Stimulated activated CD8-positive, alpha-beta memory T cell treated with anti-CD3 and anti-CD28 coated beads, Interleukin-4, amount 100 ng/mL, for 48 hours (primary cell): Measurements from ENCODE around the gene PGAM5.
A peak's percentile ranks its signal among the peaks of the same experiment; 100 is the strongest.
"Not testable (repeated sequence)": the region's sequence is repeated elsewhere in the genome, so short reads cannot be mapped to it uniquely, and the experiment has no call there.

Experiments used
- DNase-seq: peaks from one replicate; pipeline ENCODE4 v3.0.0-alpha.2; 2020

Gene PGAM5

DNA sequence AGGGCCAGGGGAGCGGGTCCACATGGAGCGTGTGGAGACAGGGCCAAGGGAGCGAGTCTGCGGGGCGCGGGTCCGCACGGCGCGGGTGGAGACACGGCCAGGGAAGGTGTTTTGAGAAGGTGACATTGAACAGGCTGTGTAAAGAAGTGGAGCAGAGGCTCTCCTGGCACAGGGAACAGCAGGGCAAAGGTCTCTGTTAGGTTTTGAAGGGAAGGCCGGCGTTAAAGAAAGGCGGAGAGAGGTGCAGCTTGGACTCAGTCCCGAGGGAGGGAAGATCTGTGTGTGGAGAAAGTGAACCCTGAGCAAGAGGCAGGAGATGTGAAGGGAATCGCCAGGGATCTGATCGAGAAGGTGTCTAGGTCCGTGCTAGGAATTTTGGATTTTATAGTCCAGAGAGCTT is 21.4 kb upstream of the PGAM5 start:
- no peak for DNase-seq

DNA sequence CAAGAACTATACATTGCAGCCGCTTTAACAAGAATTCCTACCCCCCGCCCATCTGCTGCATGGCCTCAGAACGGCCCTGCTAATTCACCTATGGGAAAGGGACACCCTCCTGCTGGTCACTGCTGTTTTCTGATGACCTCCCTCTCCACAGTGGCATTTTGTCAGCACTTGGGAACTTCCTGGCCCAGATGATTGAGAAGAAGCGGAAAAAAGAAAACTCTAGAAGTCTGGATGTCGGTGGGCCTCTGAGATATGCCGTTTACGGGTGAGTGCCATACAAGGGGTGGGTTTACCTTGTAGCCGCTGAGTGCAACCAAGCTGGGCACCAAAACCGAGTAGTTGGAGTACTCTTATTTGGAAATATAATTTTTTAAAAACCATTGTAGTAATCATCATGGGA is 20.5 kb upstream of the PGAM5 start:
- no peak for DNase-seq

DNA sequence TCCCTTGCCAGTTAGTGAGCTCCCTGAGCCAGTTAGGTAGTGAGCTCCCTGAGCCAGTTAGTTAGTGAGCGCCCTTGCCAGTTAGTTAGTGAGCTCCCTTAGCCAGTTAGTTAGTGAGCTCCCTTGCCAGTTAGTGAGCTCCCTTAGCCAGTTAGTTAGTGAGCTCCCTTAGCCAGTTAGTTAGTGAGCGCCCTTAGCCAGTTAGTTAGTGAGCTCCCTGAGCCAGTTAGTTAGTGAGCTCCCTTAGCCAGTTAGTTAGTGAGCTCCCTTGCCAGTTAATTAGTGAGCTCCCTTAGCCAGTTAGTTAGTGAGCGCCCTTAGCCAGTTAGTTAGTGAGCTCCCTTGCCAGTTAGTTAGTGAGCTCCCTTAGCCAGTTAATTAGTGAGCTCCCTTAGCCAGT is 18.6 kb upstream of the PGAM5 start:
- DNase-seq, result not testable (repeated sequence)

DNA sequence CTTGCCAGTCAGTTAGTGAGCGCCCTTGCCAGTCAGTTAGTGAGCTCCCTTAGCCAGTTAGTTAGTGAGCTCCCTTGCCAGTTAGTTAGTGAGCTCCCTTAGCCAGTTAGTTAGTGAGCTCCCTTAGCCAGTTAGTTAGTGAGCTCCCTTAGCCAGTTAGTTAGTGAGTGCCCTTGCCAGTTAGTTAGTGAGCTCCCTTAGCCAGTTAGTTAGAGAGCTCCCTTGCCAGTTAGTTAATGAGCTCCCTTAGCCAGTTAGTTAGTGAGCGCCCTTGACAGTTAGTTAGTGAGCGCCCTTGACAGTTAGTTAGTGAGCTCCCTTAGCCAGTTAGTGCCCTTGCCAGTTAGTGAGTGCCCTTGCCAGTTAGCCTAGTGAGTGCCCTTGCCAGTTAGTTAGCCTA is 15.8 kb upstream of the PGAM5 start:
- not testable (repeated sequence) for DNase-seq

DNA sequence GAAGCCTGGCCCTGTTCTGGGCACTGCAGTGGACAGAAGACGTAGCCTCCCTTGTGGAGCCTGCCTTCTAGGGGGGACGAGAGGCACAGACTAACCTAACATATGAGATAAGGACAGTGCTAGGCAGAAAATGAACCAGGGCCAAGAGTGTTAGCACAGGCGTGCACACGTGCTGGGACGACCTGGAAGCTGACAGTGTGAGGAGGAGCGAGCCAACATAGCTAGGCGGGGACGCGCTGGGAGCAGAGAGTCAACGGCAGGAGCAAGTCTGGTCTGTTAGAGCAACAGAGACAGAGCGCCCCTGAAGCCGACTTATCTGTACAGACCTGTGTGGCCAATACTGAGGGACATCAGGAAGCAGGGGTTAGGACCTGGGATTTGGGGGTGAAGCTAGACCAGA is 15.2 kb upstream of the PGAM5 start:
- no peak for DNase-seq

DNA sequence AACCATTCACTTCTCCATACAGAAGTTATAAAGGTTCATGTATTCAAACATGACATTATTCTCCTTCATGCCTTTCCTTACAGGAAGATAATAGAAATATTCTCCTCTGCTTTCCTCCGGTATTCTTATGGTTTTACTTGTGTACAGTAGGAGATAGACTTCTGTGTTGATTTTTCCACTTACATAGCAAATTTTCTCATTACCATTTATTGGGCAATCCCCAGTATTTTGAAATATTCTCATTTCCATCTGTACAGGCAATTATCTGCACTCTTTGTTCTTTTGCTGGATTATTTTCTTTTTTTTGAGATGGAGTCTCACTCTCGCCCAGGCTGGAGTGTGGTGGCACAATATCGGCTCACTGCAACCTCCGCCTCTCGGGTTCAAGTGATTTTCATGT is 12.3 kb upstream of the PGAM5 start:
- DNase-seq, result no peak

DNA sequence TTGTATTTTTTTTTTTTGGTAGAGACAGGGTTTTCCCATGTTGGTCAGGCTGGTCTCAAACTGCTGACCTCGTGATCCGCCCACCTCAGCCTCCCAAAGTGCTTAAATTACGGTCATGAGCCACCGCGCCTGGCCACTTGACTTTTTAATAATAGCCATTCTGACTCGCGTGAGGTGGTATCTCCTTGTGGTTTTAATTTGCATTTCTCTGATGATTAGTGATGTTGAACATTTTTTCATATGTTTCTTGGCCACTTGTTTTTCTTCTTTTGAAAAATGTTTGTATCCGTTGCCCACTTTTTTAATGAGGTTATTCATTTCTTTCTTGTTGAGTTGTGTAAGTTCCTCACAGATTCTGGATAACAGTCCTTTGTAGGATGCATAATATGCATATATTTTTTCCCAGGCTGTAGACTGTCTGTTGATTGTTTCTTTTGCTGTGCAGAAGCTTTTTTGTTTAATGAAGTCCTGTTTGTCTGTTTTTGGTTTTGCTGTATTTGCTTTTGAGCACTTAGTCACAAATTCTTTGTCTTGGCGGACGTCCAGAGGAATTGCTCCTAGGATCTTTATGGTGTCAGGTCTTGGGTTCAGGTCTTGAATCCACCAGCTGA is 10.3 kb upstream of the PGAM5 start:
- no peak for DNase-seq

DNA sequence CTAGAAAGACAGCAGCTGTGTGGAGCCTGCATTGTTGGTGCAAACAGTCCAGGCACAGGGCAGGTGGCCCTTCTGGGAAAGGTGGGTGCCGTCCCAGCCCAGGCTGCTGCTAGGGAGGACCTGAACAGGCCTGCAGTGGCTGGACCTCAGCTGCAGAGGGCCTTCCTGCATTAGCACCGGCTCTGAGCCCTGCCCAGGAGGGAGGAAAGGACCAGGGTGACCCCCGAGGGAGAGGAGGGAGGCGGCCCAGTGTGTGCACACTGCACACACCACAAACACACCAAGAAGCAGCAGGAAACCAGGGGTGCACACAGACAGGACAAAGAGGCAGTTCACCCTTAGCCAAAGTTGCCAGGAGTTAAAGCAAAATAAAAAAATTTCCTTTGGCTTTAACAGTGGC is 8.0 kb upstream of the PGAM5 start:
- no peak for DNase-seq

DNA sequence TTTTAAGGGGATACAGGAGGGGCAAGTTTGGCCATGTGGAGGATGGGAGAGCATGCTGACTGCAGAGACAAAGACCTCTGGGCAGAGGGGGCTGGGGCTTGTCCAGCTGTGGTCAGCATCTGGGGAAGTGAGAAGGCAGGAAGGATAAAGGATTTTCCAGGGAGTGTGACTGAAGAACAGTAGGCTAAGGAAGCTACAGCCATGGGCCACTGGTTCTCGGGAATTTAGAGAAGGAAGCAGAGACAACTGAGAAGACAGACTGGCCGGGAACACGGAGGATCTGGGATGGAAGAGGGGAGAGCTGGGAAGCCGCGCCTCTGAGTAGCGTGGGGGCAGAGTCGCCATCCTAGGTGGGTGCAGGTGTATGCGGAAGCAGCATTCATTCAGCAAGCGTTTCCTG is 7.0 kb upstream of the PGAM5 start:
- no peak for DNase-seq

DNA sequence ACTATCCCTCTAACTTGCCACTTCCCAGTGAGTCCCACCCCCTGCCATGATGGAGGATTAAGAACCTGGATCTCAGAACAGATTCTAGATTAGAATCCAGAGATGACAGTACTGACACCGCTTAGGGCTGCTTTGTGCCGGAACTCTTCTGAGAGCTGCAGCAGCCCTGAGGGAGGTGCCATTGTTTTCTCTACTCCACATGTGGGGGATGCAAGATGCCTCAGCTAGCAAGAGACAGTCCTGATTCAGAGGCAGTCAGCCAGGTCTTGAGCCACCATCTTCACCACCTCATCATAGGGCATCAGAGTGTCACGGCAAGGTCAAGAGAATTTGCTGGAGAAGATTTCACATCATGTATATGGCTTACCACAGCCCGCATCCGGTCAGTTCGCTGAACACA is 3.4 kb upstream of the PGAM5 start:
- no peak for DNase-seq

DNA sequence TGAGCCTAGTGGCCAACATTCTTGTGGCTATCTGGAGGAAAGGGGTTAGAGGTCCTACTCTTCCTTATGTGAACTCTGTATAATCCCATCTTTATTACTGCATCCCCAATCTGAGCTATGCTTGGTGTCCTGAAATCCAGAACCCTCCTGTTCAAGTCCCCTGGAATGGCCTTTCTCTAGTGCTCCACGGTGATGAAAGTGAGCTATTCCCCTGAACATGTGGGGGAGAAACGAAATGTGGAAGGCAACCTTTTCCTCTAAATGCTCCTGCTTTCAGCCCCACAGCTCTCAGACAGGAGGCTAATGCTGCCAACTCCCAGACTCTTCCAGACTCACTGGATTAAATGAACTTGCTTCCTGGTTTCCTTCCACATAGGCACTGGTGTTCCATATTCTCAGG is 2.5 kb upstream of the PGAM5 start:
- no peak for DNase-seq

DNA sequence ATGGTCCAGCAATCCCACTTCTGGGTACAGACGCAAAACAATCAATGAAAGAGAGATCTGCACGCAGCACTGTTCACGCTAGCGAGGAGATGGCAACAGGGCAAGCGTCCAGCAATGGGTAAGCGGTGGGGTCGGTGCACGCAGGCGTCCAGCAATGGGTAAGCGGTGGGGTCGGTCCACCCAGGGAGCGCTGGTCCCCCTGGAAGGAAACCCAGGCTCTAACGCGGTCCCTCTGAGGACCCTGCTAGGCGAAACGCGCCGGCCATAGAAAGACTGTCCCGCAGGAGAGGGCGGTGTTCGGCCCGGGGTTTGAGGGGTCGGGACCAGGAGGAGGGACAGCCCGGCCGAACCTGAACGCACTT is 618 bp upstream of the PGAM5 start:
- peak; percentile 47 for DNase-seq

DNA sequence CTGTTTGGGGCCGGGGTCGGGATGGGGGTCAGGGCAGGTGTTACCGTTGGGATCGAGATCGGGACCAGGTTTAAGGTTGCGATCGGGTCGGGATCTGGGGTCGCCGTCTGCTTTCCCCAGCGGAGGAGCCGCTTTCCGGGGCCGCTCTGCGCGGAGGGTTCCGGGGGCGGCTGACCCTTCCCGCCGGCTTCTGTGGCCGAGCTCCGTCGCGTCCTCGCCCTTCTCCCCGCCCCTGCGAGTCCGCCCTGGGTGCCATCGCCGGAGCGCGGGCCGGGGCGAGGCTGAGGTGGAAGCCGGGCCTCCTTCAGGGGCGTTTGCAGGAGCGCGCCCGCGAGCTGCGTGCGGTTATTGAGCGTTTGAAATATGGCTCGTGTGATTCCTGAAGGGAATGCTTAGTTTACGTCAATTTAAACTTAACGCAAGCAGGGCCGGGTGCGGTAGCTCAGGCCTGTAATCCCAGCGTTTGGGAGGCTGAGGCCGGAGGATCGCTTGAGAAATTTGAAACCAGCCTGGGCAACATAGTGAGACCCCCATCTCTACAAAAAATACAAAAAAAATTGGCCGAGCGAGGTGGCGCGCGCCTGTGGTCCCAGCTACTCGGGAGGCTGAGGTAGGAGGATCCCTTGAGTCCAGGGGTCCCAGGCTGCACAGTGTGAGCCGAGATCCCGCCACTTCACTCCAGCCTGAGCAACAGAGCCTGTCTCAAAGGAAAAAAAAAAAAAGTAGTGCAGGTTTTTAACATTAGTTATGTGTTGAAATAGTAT is 620 bp downstream of the PGAM5 start:
- DNase-seq, result peak; percentile 56

DNA sequence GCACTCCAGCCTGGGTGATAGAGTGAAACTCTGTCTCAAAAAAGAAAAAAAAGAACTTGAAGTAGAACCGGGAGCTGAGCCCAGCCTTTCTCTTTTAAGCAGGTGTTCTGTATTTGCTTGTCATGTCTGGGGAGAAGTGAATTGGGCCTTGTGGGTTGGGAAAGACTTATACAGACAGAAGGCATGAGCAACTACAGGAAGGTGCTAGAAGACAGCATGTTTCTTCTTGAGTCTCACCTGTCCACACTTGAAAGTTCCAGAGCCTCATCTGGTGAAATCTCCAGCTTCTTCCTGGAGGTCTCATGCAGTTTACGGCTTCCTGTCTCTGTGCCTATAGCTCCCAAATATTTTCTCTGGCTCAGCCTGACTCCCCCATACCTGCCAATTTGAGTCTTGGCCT is 2.5 kb downstream of the PGAM5 start:
- no peak for DNase-seq

DNA sequence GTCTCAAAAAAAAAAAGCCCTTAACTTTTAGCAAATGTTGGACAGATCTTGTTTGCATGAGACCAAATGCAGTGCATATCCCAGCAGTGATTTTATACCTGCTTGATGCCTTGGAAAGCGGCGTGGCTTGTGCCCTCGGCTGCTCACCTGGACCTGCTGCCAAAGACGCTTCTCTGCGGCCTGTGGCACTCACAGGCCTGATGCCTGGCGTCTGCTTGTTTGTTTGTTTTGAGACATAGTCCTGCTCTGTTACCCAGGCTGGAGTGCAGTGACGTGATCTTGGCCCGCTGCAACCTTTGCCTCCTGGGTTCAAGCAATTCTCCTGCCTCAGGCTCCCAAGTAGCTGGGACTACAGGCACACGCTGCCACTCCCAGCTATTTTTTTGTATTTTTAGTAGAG is 5.2 kb downstream of the PGAM5 start:
- no peak for DNase-seq

DNA sequence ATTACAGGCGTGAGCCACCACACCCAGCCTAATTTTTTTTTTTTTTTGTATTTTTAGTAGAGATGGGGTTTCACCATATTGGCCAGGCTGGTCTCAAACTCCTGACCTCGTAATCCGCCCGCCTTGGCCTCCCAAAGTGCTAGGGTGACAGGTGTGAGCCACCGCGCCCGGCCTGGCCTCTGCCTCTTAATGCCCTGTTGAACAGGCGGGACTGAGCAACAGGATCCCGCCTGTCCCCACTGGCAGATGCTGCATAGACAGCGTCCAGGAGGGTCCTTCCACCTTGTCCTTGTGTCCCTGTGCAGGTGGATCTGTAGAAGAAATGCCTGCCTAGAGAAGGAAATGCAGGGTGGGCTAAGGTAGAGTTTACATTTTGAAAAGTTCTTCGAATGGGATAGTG is 5.7 kb downstream of the PGAM5 start:
- DNase-seq, result no peak

DNA sequence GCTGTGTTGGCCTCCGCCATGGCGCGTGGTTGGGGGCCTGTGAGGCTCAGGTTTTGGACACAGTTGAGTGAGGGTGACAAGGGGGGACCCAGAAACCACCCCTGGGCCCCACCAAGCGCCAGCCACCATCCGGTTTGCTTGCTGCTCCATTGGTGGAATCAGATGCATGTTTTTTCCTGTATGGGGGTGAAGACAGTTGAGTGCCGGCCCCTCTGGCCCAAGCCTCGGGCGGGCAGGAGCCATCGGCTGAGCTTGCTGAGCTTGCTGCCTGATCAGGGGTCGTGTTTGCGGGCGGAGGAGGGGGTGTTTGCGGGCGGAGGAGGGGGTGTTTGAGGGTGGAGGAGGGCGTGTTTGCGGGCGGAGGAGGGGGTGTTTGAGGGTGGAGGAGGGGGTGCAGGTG is 6.4 kb downstream of the PGAM5 start:
- DNase-seq, result no peak

DNA sequence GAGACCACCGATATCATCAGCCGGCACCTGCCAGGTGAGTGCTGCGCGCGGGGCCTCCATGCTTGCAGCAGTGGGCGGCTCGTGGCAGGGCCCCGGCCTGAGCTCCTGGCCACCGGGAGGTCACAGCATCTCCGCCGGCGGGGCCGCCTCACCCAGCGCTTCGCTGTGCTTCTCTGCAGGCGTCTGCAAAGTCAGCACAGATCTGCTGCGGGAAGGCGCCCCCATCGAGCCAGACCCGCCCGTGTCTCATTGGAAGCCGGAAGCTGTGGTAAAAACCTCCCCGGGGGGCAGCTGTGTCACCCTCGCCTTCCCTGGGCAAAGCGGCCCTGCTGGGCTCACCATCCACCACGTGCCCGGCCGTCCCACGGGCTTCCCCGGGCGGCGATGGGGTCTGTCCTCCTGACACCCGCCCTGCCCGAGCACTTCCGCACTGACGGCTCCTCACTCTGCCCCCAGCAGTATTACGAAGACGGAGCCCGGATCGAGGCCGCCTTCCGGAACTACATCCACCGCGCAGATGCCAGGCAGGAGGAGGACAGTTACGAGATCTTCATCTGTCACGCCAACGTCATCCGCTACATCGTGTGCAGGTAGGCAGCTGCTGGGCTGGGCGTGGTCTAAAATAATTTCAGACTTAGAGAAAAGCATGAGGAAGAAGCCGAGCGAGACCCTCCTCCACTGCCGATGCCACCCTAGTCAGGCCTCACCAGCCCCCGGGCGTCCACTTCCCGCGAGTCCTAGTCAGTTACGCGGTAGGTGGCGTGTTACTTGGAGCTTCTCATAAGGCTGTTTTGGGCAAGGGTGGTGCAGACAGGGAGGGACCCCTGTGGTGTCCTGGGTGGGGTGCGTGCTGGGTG is 7.1 kb downstream of the PGAM5 start:
- DNase-seq, result no peak

DNA sequence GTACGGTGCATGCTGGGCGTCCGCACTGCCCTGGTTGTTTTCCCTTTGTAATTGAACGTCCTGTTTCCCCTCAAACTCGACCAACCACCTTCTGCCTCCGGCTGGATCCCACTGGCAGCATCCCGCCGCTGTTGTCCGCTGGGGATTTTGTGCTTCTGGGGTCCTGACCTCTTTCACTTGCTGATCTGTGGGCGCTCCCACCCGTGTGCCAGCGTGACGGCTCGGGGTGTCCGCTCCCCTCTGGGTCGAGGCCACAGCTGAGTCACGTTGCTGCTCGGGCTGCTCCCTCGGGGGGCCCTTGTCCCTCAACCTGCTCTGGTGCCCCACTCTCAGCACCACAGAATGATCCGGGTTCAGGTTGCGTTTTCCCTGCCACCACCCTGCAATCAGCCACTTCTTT is 8.0 kb downstream of the PGAM5 start:
- no peak for DNase-seq

DNA sequence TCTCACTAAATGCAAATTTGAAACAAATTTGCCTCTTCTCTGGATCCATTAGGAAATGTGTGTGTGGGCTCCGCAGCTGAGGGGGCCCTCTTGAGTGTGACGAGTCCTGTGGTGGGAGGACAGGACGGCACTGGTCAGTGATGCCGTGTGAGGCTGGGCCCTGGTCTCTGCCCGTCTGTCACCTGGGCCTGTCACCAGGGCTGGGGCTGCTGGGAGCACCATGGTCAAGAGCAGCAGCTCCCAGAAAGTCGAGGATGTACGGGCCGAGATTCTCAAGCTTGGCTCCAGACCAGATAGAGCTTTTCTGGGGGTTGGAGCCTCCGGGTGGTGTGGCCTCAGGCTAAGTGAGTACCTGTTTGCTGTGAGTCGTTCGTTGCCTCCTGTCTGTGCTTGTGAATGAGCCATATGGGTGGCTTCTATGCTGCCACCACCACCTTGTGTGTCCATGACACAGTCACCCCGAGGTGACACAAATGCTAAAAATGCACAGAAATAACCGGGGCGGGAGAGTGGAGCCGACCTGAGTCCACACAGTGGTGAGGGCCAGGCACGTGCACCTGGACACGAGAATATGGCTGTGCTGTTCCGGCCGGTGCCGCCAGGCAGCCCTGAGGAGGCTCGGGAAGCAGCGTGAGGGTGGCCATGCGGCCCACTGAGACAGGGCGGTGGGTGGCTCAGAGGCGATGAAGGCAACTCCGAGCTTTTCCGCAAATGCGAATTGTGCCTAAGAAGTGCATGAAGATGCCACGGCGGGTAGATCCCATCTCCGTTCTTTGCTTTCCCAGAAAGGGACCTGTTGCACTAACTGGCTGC is 8.7 kb downstream of the PGAM5 start:
- no peak for DNase-seq

DNA sequence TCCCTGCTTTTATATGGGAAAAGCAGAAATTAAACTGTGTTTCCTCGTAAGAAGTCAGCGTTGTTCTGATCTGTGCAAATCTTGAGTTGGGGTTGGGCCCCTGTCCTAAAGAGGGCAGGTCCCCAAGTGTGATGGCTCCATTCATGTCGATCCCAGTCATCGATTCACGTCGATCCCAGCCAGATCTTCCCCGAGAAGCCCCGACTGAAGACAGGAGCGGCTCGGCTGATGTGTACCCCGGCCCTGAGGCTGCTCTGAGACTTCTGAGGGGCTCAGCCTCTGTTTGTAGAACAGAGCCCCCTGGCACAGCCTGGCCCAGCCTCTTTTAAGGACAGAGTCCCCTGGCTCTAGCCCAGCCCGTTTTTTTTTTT is 9.3 kb downstream of the PGAM5 start:
- DNase-seq, result no peak

DNA sequence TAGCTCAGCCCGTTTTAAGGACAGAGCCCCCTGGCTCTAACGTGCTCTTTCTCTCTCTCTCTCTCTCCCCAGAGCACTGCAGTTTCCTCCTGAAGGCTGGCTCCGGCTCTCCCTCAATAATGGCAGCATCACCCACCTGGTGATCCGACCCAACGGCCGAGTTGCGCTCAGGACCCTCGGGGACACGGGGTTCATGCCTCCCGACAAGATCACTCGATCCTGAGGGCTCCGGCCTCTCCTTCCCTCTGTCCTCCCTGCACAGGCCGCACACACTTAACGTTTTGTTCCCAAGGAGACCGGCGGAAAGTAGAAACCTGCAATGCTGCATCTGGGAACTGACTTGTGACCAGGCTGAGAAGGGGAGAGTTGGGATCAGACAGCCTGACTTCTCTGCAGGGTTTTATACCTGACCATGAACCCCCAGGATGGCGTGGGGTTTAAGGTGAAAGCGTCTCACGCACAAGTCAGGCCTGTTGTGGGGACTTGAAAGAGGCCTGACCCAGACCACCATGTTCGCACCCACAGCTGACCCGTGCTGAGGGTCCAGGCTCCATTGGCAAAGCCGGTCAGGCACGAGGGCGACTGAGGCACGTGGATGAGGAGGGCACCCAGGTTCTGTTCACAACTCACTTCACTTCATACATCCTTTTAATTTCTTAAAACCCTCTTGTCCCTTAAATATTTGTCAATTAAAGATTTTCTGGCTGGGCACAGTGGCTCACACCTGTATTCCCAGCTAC is 10.1 kb downstream of the PGAM5 start:
- DNase-seq, result no peak
